Naive thymus-derived CD4-positive, alpha-beta T cell (primary cell): Measurements from ENCODE around the gene PXDC1. TPM values are rescaled to one million over a fixed set of nuclear protein-coding genes. Genes with fewer than 3 reads are reported as not detected.

Source experiments
- ATAC-seq: fragments of 150-1000 bp; cut with Tn5 transposase; 2 replicates; pipeline ENCODE4 v1.10.0; 2021; ENCODE audit warnings: mild to moderate bottlenecking, moderate library complexity
- CTCF ChIA-PET: fragments of 350-600 bp; sonication (Branson Sonifier 250); formaldehyde crosslinking; loops from one replicate; lab custom pipeline; 2021; ENCODE audit warnings: antibody characterized with exemption; lab: Charles Lee
- POLR2A ChIA-PET: fragments of 350-600 bp; sonication (Branson Sonifier 250); formaldehyde crosslinking; loops from one replicate; lab custom pipeline; 2021; ENCODE audit warnings: antibody characterized with exemption, inconsistent platforms; lab: Charles Lee
- DNase-seq, 9 donors: peaks; one replicate each; pipeline versions ENCODE4 v3.0.0 to v3.0.0-alpha.2; 2020 to 2022; ENCODE audit warnings: mixed read lengths in 1 of 9
- H3K27ac ChIP-seq: one replicate; pipeline ENCODE4 v1.7.0; 2013; ENCODE audit warnings: mild to moderate bottlenecking, low read depth, low read length, moderate library complexity
- H3K27me3 ChIP-seq, 2 donors: one replicate each; pipeline ENCODE4 v1.7.0; 2013; ENCODE audit warnings: low read length in 2 of 2, mild to moderate bottlenecking in 2 of 2, moderate library complexity in 2 of 2; ENCODE audit not compliant: control insufficient read depth in 2 of 2, insufficient read depth in 2 of 2
- H3K36me3 ChIP-seq, 3 experiments: 1 replicate in 2 of 3; 2 replicates in 1 of 3; pipeline ENCODE4 v1.7.0; 2013; ENCODE audit warnings: low read length in 3 of 3, mild to moderate bottlenecking in 3 of 3, moderate library complexity in 1 of 3; ENCODE audit not compliant: insufficient read depth in 3 of 3, control insufficient read depth in 2 of 3
- H3K4me1 ChIP-seq, 2 donors: one replicate each; pipeline ENCODE4 v1.7.0; 2013; ENCODE audit warnings: low read length in 2 of 2, mild to moderate bottlenecking in 2 of 2, moderate library complexity in 1 of 2; ENCODE audit not compliant: control insufficient read depth in 2 of 2, insufficient read depth in 2 of 2
- H3K4me3 ChIP-seq: 2 replicates; pipeline ENCODE4 v1.7.0; 2013; ENCODE audit warnings: mild to moderate bottlenecking, low read length
- H3K9me3 ChIP-seq, 3 experiments: 1 replicate in 2 of 3; 2 replicates in 1 of 3; pipeline ENCODE4 v1.7.0; 2013; ENCODE audit warnings: low read length in 3 of 3; ENCODE audit not compliant: control insufficient read depth in 2 of 3
- H3K27ac Mint-ChIP-seq, 9 donors: one replicate each; pipeline ENCODE4 v1.8.0; 2020 to 2022; ENCODE audit warnings: mixed read lengths in 9 of 9, mild to moderate bottlenecking in 8 of 9, moderate library complexity in 5 of 9, inconsistent platforms in 2 of 9
- H3K27me3 Mint-ChIP-seq, 5 donors: one replicate each; pipeline ENCODE4 v1.8.0; 2021 to 2022; ENCODE audit warnings: mixed read lengths in 5 of 5, mild to moderate bottlenecking in 1 of 5
- H3K36me3 Mint-ChIP-seq, 5 donors: one replicate each; pipeline ENCODE4 v1.8.0; 2020 to 2022; ENCODE audit warnings: mixed read lengths in 5 of 5, mild to moderate bottlenecking in 3 of 5, inconsistent platforms in 1 of 5
- H3K4me1 Mint-ChIP-seq, 7 donors: one replicate each; pipeline ENCODE4 v1.8.0; 2020 to 2022; ENCODE audit warnings: mixed read lengths in 7 of 7, mild to moderate bottlenecking in 3 of 7, inconsistent platforms in 1 of 7
- H3K4me3 Mint-ChIP-seq, 10 donors: one replicate each; pipeline ENCODE4 v1.8.0; 2020 to 2022; ENCODE audit warnings: mild to moderate bottlenecking in 10 of 10, mixed read lengths in 10 of 10, moderate library complexity in 6 of 10, inconsistent platforms in 2 of 10
- H3K9me3 Mint-ChIP-seq, 11 donors: one replicate each; pipeline ENCODE4 v1.8.0; 2020 to 2022; ENCODE audit warnings: mixed read lengths in 11 of 11, mild to moderate bottlenecking in 4 of 11, inconsistent platforms in 1 of 11, moderate library complexity in 1 of 11
- intact Hi-C, 2 donors: fragments of 100-400 bp; cut with micrococcal nuclease; formaldehyde crosslinking; loops; one replicate each; pipeline ENCODE4 v1.15.1; 2023
- polyA plus RNA-seq, 2 donors: library from polyadenylated mRNA; unstranded; fragments of 300-500 nt; fragmentation: Illumina TruSeq; gene quantifications; one replicate each; pipeline ENCODE4 v1.2.3, GENCODE V29; 2021
- total RNA-seq, 6 experiments: library from RNA in 5 of 6; stranded (reverse) in 5 of 6; gene quantifications; 1 replicate in 5 of 6; 2 replicates in 1 of 6; pipeline ENCODE4 v1.2.3 and lab custom pipeline; 2021 to 2026

PXDC1 gene
- total and polyA plus RNA-seq, 7 experiments from 2014 or later: 0.29 to 0.68 (median 0.39) TPM; not detected in 2

- no peaks in the 10 kb centered on the region for H3K9me3 Mint-ChIP-seq
- CTCF ChIA-PET: no interaction called here
These were observed 37.0 kb upstream of the PXDC1 start for GRCh38 chr6:3788408-3789017.

DNA sequence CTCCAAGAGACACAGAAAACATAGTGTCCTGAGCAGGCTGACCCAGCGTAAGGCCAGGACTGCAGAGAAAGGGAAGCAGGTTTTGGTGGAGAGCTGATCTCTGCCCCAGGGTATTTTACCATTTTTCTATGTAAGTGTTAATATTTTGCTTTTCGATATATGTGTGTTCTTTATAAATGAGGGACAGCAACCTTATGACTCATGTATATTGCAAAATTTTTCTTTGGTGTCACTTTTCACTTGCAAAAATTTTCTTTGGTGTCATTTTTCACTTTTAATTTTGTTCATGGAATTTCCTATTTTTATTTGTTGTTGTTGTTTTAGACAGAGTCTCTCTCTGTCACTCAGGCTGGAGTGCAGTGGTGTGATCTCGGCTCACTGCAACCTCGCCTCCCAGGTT is 34.6 kb upstream of the PXDC1 start:
- Histone ChIP-seq H3K36me3 (no peaks in the 10 kb centered on the region), H3K27me3 (no peaks in the 10 kb centered on the region), H3K27ac (no peak overlapping the region), H3K9me3 (no peaks in the 10 kb centered on the region), H3K4me1 (no peaks in the 10 kb centered on the region), H3K4me3 (no peak overlapping the region)
- ATAC-seq (no peak), DNase-seq (no peak)
- H3K36me3 Mint-ChIP-seq: no peaks in the 10 kb centered on the region
- intact Hi-C loops: no loop called here
- ChIA-PET CTCF (no interaction called here), POLR2A (no interaction called here)
- no peaks in the 10 kb centered on the region for H3K9me3 Mint-ChIP-seq
- peaks cover 0 to 7% (median 0%) of the 10 kb centered on the region in 5 donors for H3K27me3 Mint-ChIP-seq
- peak overlapping the region in 1 of 9 donors; percentile 41 for H3K27ac Mint-ChIP-seq
- H3K4me3 Mint-ChIP-seq: no peak overlapping the region
- no peaks in the 10 kb centered on the region for H3K4me1 Mint-ChIP-seq

More at GRCh38 chr6:3788408-3789017, 37.0 kb upstream of the PXDC1 start:
- H3K27me3 ChIP-seq: no peaks in the 10 kb centered on the region
- no peak overlapping the region for H3K4me3 Mint-ChIP-seq
- H3K36me3 Mint-ChIP-seq: no peaks in the 10 kb centered on the region
- H3K27ac ChIP-seq: no peak overlapping the region
- H3K4me1 Mint-ChIP-seq: no peaks in the 10 kb centered on the region
- H3K4me3 ChIP-seq: no peak overlapping the region
- DNase-seq (no peak), ATAC-seq (no peak)
- peaks cover 0 to 2% (median 0%) of the 10 kb centered on the region in 5 donors for H3K27me3 Mint-ChIP-seq
- H3K36me3 ChIP-seq: no peaks in the 10 kb centered on the region
- H3K4me1 ChIP-seq: no peaks in the 10 kb centered on the region
- intact Hi-C loops: no loop called here
- H3K9me3 ChIP-seq: no peaks in the 10 kb centered on the region
- POLR2A ChIA-PET: no interaction called here
- no peak overlapping the region for H3K27ac Mint-ChIP-seq

- ATAC-seq: no peak
- Histone ChIP-seq H3K27me3 (no peaks in the 10 kb centered on the region), H3K27ac (no peak overlapping the region), H3K36me3 (no peaks in the 10 kb centered on the region), H3K4me1 (no peaks in the 10 kb centered on the region), H3K9me3 (no peaks in the 10 kb centered on the region), H3K4me3 (no peak overlapping the region)
- H3K27ac Mint-ChIP-seq: peak overlapping the region in 1 of 9 donors; percentile 41
- intact Hi-C loops: no loop called here
- DNase-seq: no peak
- H3K9me3 Mint-ChIP-seq: no peaks in the 10 kb centered on the region
- H3K36me3 Mint-ChIP-seq: no peaks in the 10 kb centered on the region
- H3K4me3 Mint-ChIP-seq: no peak overlapping the region
- H3K4me1 Mint-ChIP-seq: no peaks in the 10 kb centered on the region
- CTCF ChIA-PET: no interaction called here
- H3K27me3 Mint-ChIP-seq: peaks cover 0 to 7% (median 0%) of the 10 kb centered on the region in 5 donors
- POLR2A ChIA-PET: no interaction called here
These were observed 34.2 kb upstream of the PXDC1 start for GRCh38 chr6:3785745-3786098.

DNA sequence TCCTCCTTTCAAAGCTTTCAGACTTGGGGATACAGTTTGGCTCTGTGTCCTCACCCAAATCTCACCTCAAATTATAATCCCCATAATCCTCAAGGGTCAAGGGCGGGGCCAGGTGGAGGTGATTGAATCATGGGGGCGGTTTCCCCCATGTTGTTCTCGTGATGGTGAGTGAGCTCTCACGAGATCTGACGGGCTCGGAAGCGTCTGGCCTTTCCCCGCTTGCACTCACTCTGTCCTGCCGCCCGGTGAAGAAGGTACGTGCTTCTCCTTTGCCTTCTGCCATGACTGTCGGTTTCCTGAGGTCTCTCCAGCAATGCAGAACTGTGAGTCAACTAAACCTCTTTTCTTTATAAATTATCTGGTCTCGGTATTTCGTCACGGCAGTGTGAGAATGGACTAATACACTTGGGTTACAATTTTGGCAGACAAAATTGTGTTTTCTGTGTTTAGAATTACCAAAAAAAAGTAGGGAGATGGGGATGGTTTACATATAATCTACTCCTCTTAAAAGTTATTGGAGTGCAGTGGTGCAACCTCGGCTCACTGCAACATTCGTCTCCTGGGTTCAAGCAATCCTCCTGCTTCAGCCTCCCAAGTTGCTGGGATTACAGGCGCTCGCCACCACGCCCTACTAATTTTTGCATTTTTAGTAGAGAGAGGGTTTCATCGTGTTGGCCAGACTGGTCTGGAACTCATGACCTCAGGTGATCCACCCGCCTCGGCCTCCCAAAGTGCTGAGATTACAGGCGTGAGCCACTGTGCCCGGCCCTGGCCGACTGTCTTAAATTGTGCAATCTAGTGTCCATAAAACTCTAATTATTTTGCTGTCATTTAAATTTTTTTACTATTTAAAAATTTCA is 33.6 kb upstream of the PXDC1 start:
- ATAC-seq (no peak), DNase-seq (no peak)
- ChIA-PET POLR2A (no interaction called here), CTCF (no interaction called here)
- Histone ChIP-seq H3K4me1 (no peaks in the 10 kb centered on the region), H3K9me3 (no peaks in the 10 kb centered on the region), H3K27ac (no peak overlapping the region), H3K4me3 (no peak overlapping the region), H3K27me3 (no peaks in the 10 kb centered on the region), H3K36me3 (no peaks in the 10 kb centered on the region)
- H3K4me3 Mint-ChIP-seq: no peak overlapping the region
- H3K36me3 Mint-ChIP-seq: no peaks in the 10 kb centered on the region
- no peaks in the 10 kb centered on the region for H3K9me3 Mint-ChIP-seq
- H3K4me1 Mint-ChIP-seq: no peaks in the 10 kb centered on the region
- H3K27me3 Mint-ChIP-seq: peaks cover 0 to 8% (median 0%) of the 10 kb centered on the region in 5 donors
- intact Hi-C loops: no loop called here
- no peak overlapping the region for H3K27ac Mint-ChIP-seq

- Histone ChIP-seq H3K36me3 (no peaks in the 10 kb centered on the region), H3K4me1 (no peaks in the 10 kb centered on the region), H3K27ac (no peak overlapping the region), H3K27me3 (no peaks in the 10 kb centered on the region), H3K9me3 (no peaks in the 10 kb centered on the region), H3K4me3 (no peak overlapping the region)
- H3K9me3 Mint-ChIP-seq: no peaks in the 10 kb centered on the region
- H3K4me1 Mint-ChIP-seq: no peaks in the 10 kb centered on the region
- CTCF ChIA-PET: no interaction called here
- intact Hi-C loops: no loop called here
- H3K36me3 Mint-ChIP-seq: no peaks in the 10 kb centered on the region
- DNase-seq (no peak), ATAC-seq (no peak)
- H3K27ac Mint-ChIP-seq: no peak overlapping the region
- no peak overlapping the region for H3K4me3 Mint-ChIP-seq
- POLR2A ChIA-PET: no interaction called here
- peaks cover 0 to 12% (median 0%) of the 10 kb centered on the region in 5 donors for H3K27me3 Mint-ChIP-seq
These were observed 32.9 kb upstream of the PXDC1 start for GRCh38 chr6:3784423-3784822.

GRCh38 chr6:3782876-3783832 is 31.6 kb upstream of the PXDC1 start:
- Histone ChIP-seq H3K9me3 (no peaks in the 10 kb centered on the region), H3K36me3 (no peaks in the 10 kb centered on the region), H3K27ac (no peak overlapping the region), H3K4me3 (no peak overlapping the region), H3K4me1 (no peaks in the 10 kb centered on the region), H3K27me3 (no peaks in the 10 kb centered on the region)
- DNase-seq (no peak), ATAC-seq (no peak)
- Mint-ChIP-seq H3K4me3 (no peak overlapping the region), H3K27me3 (peaks cover 0 to 12% (median 0%) of the 10 kb centered on the region in 5 donors), H3K36me3 (no peaks in the 10 kb centered on the region), H3K9me3 (no peaks in the 10 kb centered on the region), H3K27ac (no peak overlapping the region), H3K4me1 (no peaks in the 10 kb centered on the region)
- ChIA-PET POLR2A (no interaction called here), CTCF (interaction anchor here (0.9 kb wide), 1 partner anchor 40 kb away, joined by 4 read pairs; no protein-coding TSS in a partner anchor)
- intact Hi-C loops: no loop called here
